A549 (cell line): ENCODE results near the gene KAT8. TPM values are rescaled to one million over a fixed set of nuclear protein-coding genes. Genes with fewer than 3 reads are reported as not detected.
"Not testable (repeated sequence)": the region's sequence is repeated elsewhere in the genome, so short reads cannot be mapped to it uniquely, and the experiment has no call there.

Experiments
- ATAC-seq, 2 experiments: fragments of 200-7000 bp in 1 of 2; fragments of >200 bp in 1 of 2; cut with Nextera tagmentation in 1 of 2; cut with Tn5 transposase in 1 of 2; 3 replicates each; pipeline versions ENCODE4 v1.8.0 to v1.9.1; 2018 to 2020; ENCODE audit warnings: mild to moderate bottlenecking in 1 of 2, moderate library complexity in 1 of 2
- CTCF ChIA-PET: fragments of 300-600 bp; sonication (Branson Sonifier 250); formaldehyde crosslinking; extraction: SDS; loops from one replicate; lab custom pipeline; 2021; ENCODE audit warnings: antibody characterized with exemption, inconsistent platforms; lab: Yijun Ruan, JAX
- POLR2A ChIA-PET: fragments of 350-600 bp; formaldehyde crosslinking; extraction: SDS; loops from one replicate; lab custom pipeline; 2021; ENCODE audit warnings: antibody characterized with exemption, inconsistent platforms; lab: Yijun Ruan, JAX
- DNase-seq, 2 experiments: peaks; one replicate each; pipeline versions ENCODE4 v3.0.0 to v3.0.0-alpha.2; 2011 to 2016; ENCODE audit warnings: low read depth in 1 of 2, low spot score in 1 of 2
- FAIRE-seq: peaks from 2 replicates; lab custom pipeline; 2011; peaks lifted over from hg19 to GRCh38; lab: Jason Lieb, UNC
- H3K27ac ChIP-seq, 2 experiments: fragments of >200 bp; sonication (Bioruptor Twin); formaldehyde crosslinking; 3 replicates each; pipeline ENCODE4 v1.5.1; 2016 to 2017
- H3K4me1 ChIP-seq: fragments of >200 bp; sonication (Bioruptor Twin); formaldehyde crosslinking; 3 replicates; pipeline ENCODE4 v1.6.1; 2016
- H3K4me2 ChIP-seq: fragments of >200 bp; sonication (Bioruptor Twin); formaldehyde crosslinking; 3 replicates; pipeline ENCODE4 v1.6.1; 2016
- H3K4me3 ChIP-seq: fragments of >200 bp; sonication (Bioruptor Twin); formaldehyde crosslinking; 3 replicates; pipeline ENCODE4 v1.5.1; 2016
- H3K9me3 ChIP-seq: fragments of >200 bp; sonication (Bioruptor Twin); formaldehyde crosslinking; 3 replicates; pipeline ENCODE4 v1.6.1; 2016
- ATOH8 ChIP-seq: fragments of 250-450 bp; sonication (Bioruptor Pico); IDR thresholded peaks from 2 replicates; pipeline ENCODE4 v1.5.0; 2020; ENCODE audit warnings: low read depth, mild to moderate bottlenecking, moderate library complexity
- CBX2 ChIP-seq: fragments of 200-600 bp; sonication (generic); IDR thresholded peaks from 2 replicates; pipeline ENCODE4 v1.6.1; 2016; ENCODE audit warnings: low read depth, mild to moderate bottlenecking, borderline replicate concordance
- CTCF ChIP-seq: fragments of >200 bp; sonication (Bioruptor Twin); formaldehyde crosslinking; IDR thresholded peaks from 3 replicates; pipeline ENCODE4 v1.5.1; 2016
- E2F6 ChIP-seq: IDR thresholded peaks from 2 replicates; pipeline ENCODE4 v1.6.1; 2012; ENCODE audit warnings: low read depth, borderline replicate concordance
- HDAC2 ChIP-seq: fragments of 200-600 bp; sonication (generic); IDR thresholded peaks from 2 replicates; pipeline ENCODE4 v1.6.1; 2016
- MAX ChIP-seq: IDR thresholded peaks from 2 replicates; pipeline ENCODE4 v1.6.1; 2012
- MAZ ChIP-seq: fragments of 150-350 bp; IDR thresholded peaks from 2 replicates; pipeline ENCODE4 v1.6.1; 2014; ENCODE audit warnings: antibody characterized with exemption, low read depth, low read length, borderline replicate concordance
- MYC ChIP-seq: IDR thresholded peaks from 2 replicates; pipeline ENCODE4 v1.6.1; 2012; ENCODE audit warnings: mild to moderate bottlenecking, inconsistent platforms, low read length, improper control_type of control experiment, borderline replicate concordance
- PHF8 ChIP-seq: fragments of 200-600 bp; sonication (generic); IDR thresholded peaks from 2 replicates; pipeline ENCODE4 v1.6.1; 2016; ENCODE audit warnings: low read depth, mild to moderate bottlenecking, antibody characterized with exemption, moderate library complexity, borderline replicate concordance
- RARB ChIP-seq: fragments of 250-450 bp; sonication (Bioruptor Pico); IDR thresholded peaks from 2 replicates; pipeline ENCODE4 v1.8.0; 2021; ENCODE audit warnings: mild to moderate bottlenecking, moderate library complexity
- TFCP2L1 ChIP-seq: fragments of 250-450 bp; sonication (Bioruptor Pico); IDR thresholded peaks from 2 replicates; pipeline ENCODE4 v1.5.0; 2021; ENCODE audit warnings: mild to moderate bottlenecking
- USF2 ChIP-seq: fragments of 450-650 bp; IDR thresholded peaks from 2 replicates; pipeline ENCODE4 v1.6.1; 2014; ENCODE audit warnings: antibody characterized with exemption
- ZC3H11A ChIP-seq: fragments of 450-650 bp; IDR thresholded peaks from 2 replicates; pipeline ENCODE4 v1.6.1; 2014; ENCODE audit warnings: antibody characterized with exemption, mild to moderate bottlenecking
- ZNF302 ChIP-seq: fragments of 250-450 bp; sonication (Bioruptor Pico); IDR thresholded peaks from 2 replicates; pipeline ENCODE4 v1.9.0; 2021; ENCODE audit warnings: inconsistent platforms, mild to moderate bottlenecking, moderate library complexity
- WGBS: methylation state at CpG from one replicate; pipeline ENCODE4 v1.1.6; 2017; ENCODE audit errors: missing lambda C conversion rate; 5-methylcytosine and 5-hydroxymethylcytosine counted together
- polyA plus RNA-seq, 4 experiments: library from polyadenylated mRNA; depleted of rRNA in 3 of 4; stranded (reverse); fragments of >200 nt; fragmentation: RNase III in 1 of 4; extraction: RNeasy Plus Mini Kit Qiagen cat#74134 plus additional on column Dnase treatment in 1 of 4; gene quantifications; 2 replicates in 3 of 4; 3 replicates in 1 of 4; pipeline ENCODE4 v1.2.3, GENCODE V29; 2011 to 2017
- TF ChIP-seq, protein P1 (sequence below): fragments of >200 bp; sonication (Bioruptor Twin); formaldehyde crosslinking; IDR thresholded peaks from 2 replicates; pipeline ENCODE4 v1.6.1; 2016
- TF ChIP-seq, protein P2 (sequence below): fragments of 150-350 bp; IDR thresholded peaks from 2 replicates; pipeline ENCODE4 v1.6.1; 2014; ENCODE audit warnings: low read depth, mild to moderate bottlenecking, low read length

KAT8 gene
- polyA plus RNA-seq, 2 of the 4 experiments (the other 2 are of a cell fraction), result 34.4 to 42.2 TPM

DNA sequence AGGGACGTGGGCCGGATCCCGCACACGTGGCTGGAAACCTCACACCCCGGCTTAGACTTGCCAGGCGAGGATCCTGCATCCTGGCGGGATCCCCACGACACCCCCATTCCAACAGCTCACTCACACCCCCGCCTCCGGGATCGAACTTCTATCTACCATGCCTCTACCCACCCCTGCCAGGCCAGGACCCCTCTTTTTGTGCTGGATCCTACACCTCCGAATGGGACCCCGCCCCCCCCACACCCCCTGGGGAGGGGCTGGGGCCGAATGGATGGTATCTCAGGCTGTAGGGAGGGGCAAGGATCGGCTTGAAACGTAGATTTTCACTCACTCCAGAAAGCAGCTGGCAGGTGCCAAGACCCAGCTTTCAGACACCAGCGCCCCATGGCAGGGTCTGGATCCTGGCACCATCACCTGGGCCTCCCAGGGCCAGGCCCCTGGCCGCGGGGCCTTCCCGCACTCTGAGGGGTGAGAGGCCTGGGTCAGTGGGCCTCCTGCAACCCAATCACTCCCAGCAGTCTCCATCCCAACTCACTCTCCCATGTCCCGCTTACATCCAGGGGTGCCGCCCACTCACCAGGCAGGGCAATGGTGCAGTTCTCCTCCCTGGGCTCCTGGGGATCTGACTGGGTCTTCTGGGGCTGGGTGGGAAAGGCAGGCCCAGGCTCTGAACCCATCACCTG, 25.7 kb downstream of the KAT8 start:
- DNase-seq (no peak), ATAC-seq (no peak; a peak in 1 of 6 replicates), FAIRE-seq (no peak)
- H3K4me2 ChIP-seq, result peak overlapping the region; percentile 98
- peak overlapping the region; percentile 50; the same call in 2 of the 3 replicates for H3K4me3 ChIP-seq
- H3K9me3 ChIP-seq, result no peaks in the 10 kb centered on the region
- ChIA-PET CTCF (interaction anchor here (0.6 to 6.8 kb wide), 61 partner anchors 9 to 725 kb away, joined by 3 to 166 read pairs (median 5); partner anchors contain the start of genes HSD3B7, KAT8, PYCARD and VKORC1), POLR2A (interaction anchor here (1.0 to 2.9 kb wide), 13 partner anchors 10 to 316 kb away, joined by 3 to 73 read pairs (median 7); partner anchors contain the start of genes ARMC5, FUS, HSD3B7 and KAT8)
- H3K27ac ChIP-seq, result peak overlapping the region; percentile 90 to 95
- 88% methylated on average over 18 of the region's 22 CpGs for WGBS
- TF ChIP-seq, protein P1, sequence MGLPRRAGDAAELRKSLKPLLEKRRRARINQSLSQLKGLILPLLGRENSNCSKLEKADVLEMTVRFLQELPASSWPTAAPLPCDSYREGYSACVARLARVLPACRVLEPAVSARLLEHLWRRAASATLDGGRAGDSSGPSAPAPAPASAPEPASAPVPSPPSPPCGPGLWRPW, result no peak
- 0 out of 2 replicates have a peak, but pooled peaks have one; percentile 4 for TF ChIP-seq PHF8
- TF ChIP-seq MAZ, result no peak
- TF ChIP-seq MAX, result no peak
- peaks cover 29% of the 10 kb centered on the region for H3K4me1 ChIP-seq

DNA sequence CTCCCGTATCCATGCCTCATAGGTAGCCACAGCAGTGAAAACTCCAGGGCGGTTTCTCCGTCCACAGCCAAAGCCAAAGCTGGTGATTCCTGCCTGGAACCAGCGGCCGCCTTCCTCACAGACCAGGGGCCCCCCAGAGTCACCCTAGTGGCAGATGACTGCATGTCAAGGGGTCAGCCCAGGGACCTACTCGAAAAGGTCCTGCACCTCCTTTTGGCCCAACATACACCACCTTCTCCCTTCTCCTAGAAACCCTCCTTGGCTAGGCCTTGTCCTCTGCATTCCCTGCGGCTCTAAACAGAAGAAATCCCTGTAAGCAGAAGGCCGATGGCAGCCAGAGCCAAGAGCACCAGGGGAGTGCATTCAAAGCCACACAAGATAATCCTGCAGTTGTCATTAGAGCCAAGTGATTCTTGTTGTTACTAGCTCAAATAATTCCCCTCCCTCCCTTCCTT, 26.3 kb downstream of the KAT8 start:
- Histone ChIP-seq H3K4me2 (no peak overlapping the region), H3K9me3 (no peaks in the 10 kb centered on the region), H3K27ac (no peak overlapping the region), H3K4me1 (peaks cover 23% of the 10 kb centered on the region), H3K4me3 (no peak overlapping the region)
- DNase-seq (no peak), ATAC-seq (no peak), FAIRE-seq (no peak)
- TF ChIP-seq ATOH8 (CRISPR knock-in tag), result no peak
- WGBS, result 94% methylated on average over 8 of the region's 8 CpGs
- POLR2A ChIA-PET, result interaction anchor here (2.1 to 2.9 kb wide), 3 partner anchors 26 to 158 kb away, joined by 11 to 73 read pairs (median 23); partner anchors contain the start of genes HSD3B7, KAT8, ZNF646 and ZNF668
- CTCF ChIA-PET, result interaction anchor here (1.4 to 6.8 kb wide), 10 partner anchors 14 to 190 kb away, joined by 3 to 166 read pairs (median 14); partner anchors contain the start of genes HSD3B7, KAT8, ZNF646 and ZNF668

- H3K4me1 ChIP-seq, result peaks cover 16% of the 10 kb centered on the region
- ATAC-seq, H3K4me3 ChIP-seq, DNase-seq, H3K27ac ChIP-seq, H3K4me2 ChIP-seq, FAIRE-seq, H3K9me3 ChIP-seq, POLR2A ChIA-PET: not testable (repeated sequence)
- 83% methylated on average over 7 of the region's 7 CpGs for WGBS
- CTCF ChIA-PET, result interaction anchor here (0.7 to 6.8 kb wide), 9 partner anchors 13 to 190 kb away, joined by 3 to 166 read pairs (median 9); partner anchors contain the start of genes HSD3B7, KAT8, ZNF646 and ZNF668
Measured at GRCh38 chr16:31144418-31144817, 27.0 kb downstream of the KAT8 start.

GRCh38 chr16:31145398-31145990, 28.0 kb downstream of the KAT8 start:
- no peak overlapping the region for H3K4me3 ChIP-seq
- TF ChIP-seq HDAC2, result no peak
- TF ChIP-seq CBX2, result no peak
- TF ChIP-seq USF2, result no peak
- TF ChIP-seq MAZ, result no peak
- TF ChIP-seq TFCP2L1 (CRISPR knock-in tag), result no peak
- no peak for TF ChIP-seq RARB (CRISPR knock-in tag)
- TF ChIP-seq CTCF, result no peak
- no peak for TF ChIP-seq ZC3H11A
- TF ChIP-seq, protein P2, sequence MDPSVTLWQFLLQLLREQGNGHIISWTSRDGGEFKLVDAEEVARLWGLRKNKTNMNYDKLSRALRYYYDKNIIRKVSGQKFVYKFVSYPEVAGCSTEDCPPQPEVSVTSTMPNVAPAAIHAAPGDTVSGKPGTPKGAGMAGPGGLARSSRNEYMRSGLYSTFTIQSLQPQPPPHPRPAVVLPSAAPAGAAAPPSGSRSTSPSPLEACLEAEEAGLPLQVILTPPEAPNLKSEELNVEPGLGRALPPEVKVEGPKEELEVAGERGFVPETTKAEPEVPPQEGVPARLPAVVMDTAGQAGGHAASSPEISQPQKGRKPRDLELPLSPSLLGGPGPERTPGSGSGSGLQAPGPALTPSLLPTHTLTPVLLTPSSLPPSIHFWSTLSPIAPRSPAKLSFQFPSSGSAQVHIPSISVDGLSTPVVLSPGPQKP, result no peak
- no peak for TF ChIP-seq ZNF302
- no peak for TF ChIP-seq E2F6
- TF ChIP-seq MYC, result no peak

More at GRCh38 chr16:31145398-31145990, 28.0 kb downstream of the KAT8 start:
- no peak for DNase-seq
- H3K27ac ChIP-seq, result no peak overlapping the region
- H3K4me2 ChIP-seq, result no peak overlapping the region
- WGBS, result 71% methylated on average over 11 of the region's 12 CpGs
- no peaks in the 10 kb centered on the region for H3K9me3 ChIP-seq
- ChIA-PET CTCF (interaction anchor here (1.1 to 6.8 kb wide), 8 partner anchors 10 to 191 kb away, joined by 3 to 166 read pairs (median 7); partner anchors contain the start of genes HSD3B7, KAT8, PRSS8 and ZNF646), POLR2A (interaction anchor here (0.7 kb wide), 2 partner anchors 313 to 314 kb away, joined by 5 to 8 read pairs; partner anchors contain the start of gene ARMC5)
- no peak for ATAC-seq
- FAIRE-seq, result no peak
- H3K4me1 ChIP-seq, result peaks cover 19% of the 10 kb centered on the region
